Adipocyte (in vitro differentiated cells): ENCODE data around the gene DNAJC1.

Experiments
- DNase-seq: peaks from one replicate; pipeline ENCODE4 v3.0.0-alpha.2; 2015; ENCODE audit warnings: low read depth
- H3K27me3 ChIP-seq: replicated peaks from 2 replicates; pipeline ENCODE4 v1.7.0; 2013; ENCODE audit warnings: mild to moderate bottlenecking, low read length, moderate library complexity; ENCODE audit not compliant: control insufficient read depth, insufficient read depth
- H3K36me3 ChIP-seq: 2 replicates; pipeline ENCODE4 v1.7.0; 2013; ENCODE audit warnings: low read length, mild to moderate bottlenecking, moderate library complexity; ENCODE audit not compliant: control insufficient read depth, insufficient read depth, severe bottlenecking
- H3K4me1 ChIP-seq: 2 replicates; pipeline ENCODE4 v1.7.0; 2013; ENCODE audit warnings: mild to moderate bottlenecking, low read length, moderate library complexity; ENCODE audit not compliant: control insufficient read depth, insufficient read depth
- H3K4me3 ChIP-seq: 2 replicates; pipeline ENCODE4 v1.7.0; 2013; ENCODE audit warnings: mild to moderate bottlenecking, low read length, moderate library complexity
- H3K9ac ChIP-seq: 2 replicates; pipeline ENCODE4 v1.7.0; 2013; ENCODE audit warnings: mild to moderate bottlenecking, low read length, moderate library complexity
- H3K9me3 ChIP-seq: 2 replicates; pipeline ENCODE4 v1.7.0; 2013; ENCODE audit warnings: mild to moderate bottlenecking, low read length, moderate library complexity; ENCODE audit not compliant: control insufficient read depth

The DNAJC1 gene

GRCh38 chr10:21757185-21757901, 246.2 kb downstream of the DNAJC1 start:
- DNase-seq = no peak
- Histone ChIP-seq H3K9me3 (no peaks in the 10 kb centered on the region), H3K36me3 (no peaks in the 10 kb centered on the region)

GRCh38 chr10:21756707-21757106, 246.8 kb downstream of the DNAJC1 start:
- no peak overlapping the region for H3K4me3 ChIP-seq
- no peaks in the 10 kb centered on the region for H3K4me1 ChIP-seq
- H3K27me3 ChIP-seq = no peaks in the 10 kb centered on the region
- no peaks in the 10 kb centered on the region for H3K9me3 ChIP-seq
- no peak overlapping the region for H3K9ac ChIP-seq
- no peak for DNase-seq
- no peaks in the 10 kb centered on the region for H3K36me3 ChIP-seq

More at GRCh38 chr10:21757185-21757901, 246.2 kb downstream of the DNAJC1 start:
- H3K4me1 ChIP-seq = no peaks in the 10 kb centered on the region
- peak overlapping the region; percentile 29 for H3K9ac ChIP-seq
- H3K4me3 ChIP-seq = no peak overlapping the region
- H3K27me3 ChIP-seq = no peaks in the 10 kb centered on the region

- Histone ChIP-seq H3K4me1 (no peaks in the 10 kb centered on the region), H3K4me3 (no peak overlapping the region), H3K9ac (no peak overlapping the region), H3K9me3 (no peaks in the 10 kb centered on the region), H3K36me3 (no peaks in the 10 kb centered on the region), H3K27me3 (no peaks in the 10 kb centered on the region)
- DNase-seq = no peak
Observed at GRCh38 chr10:21754410-21755011, 249.0 kb downstream of the DNAJC1 start.

GRCh38 chr10:21753497-21754270, 249.8 kb downstream of the DNAJC1 start:
- no peak for DNase-seq
- Histone ChIP-seq H3K9ac (no peak overlapping the region), H3K27me3 (no peaks in the 10 kb centered on the region), H3K36me3 (no peaks in the 10 kb centered on the region), H3K4me3 (no peak overlapping the region), H3K9me3 (no peaks in the 10 kb centered on the region), H3K4me1 (no peaks in the 10 kb centered on the region)

- no peaks in the 10 kb centered on the region for H3K36me3 ChIP-seq
- no peak for DNase-seq
Observed at GRCh38 chr10:21751341-21752310, 251.9 kb downstream of the DNAJC1 start.

GRCh38 chr10:21750424-21750823, 253.1 kb downstream of the DNAJC1 start:
- no peaks in the 10 kb centered on the region for H3K4me1 ChIP-seq
- no peaks in the 10 kb centered on the region for H3K27me3 ChIP-seq
- no peak for DNase-seq
- no peak overlapping the region for H3K9ac ChIP-seq
- H3K36me3 ChIP-seq = no peaks in the 10 kb centered on the region
- H3K4me3 ChIP-seq = no peak overlapping the region
- no peaks in the 10 kb centered on the region for H3K9me3 ChIP-seq

More at GRCh38 chr10:21751341-21752310, 251.9 kb downstream of the DNAJC1 start:
- no peaks in the 10 kb centered on the region for H3K4me1 ChIP-seq
- no peaks in the 10 kb centered on the region for H3K27me3 ChIP-seq
- H3K4me3 ChIP-seq = no peak overlapping the region
- H3K9me3 ChIP-seq = no peaks in the 10 kb centered on the region
- H3K9ac ChIP-seq = no peak overlapping the region

GRCh38 chr10:21749788-21750187, 253.7 kb downstream of the DNAJC1 start:
- Histone ChIP-seq H3K4me3 (no peak overlapping the region), H3K4me1 (no peaks in the 10 kb centered on the region), H3K9me3 (no peaks in the 10 kb centered on the region), H3K9ac (no peak overlapping the region), H3K27me3 (no peaks in the 10 kb centered on the region), H3K36me3 (peaks cover 5% of the 10 kb centered on the region)
- DNase-seq = no peak

GRCh38 chr10:21747809-21748208, 255.7 kb downstream of the DNAJC1 start:
- Histone ChIP-seq H3K9me3 (no peaks in the 10 kb centered on the region), H3K36me3 (peaks cover 24% of the 10 kb centered on the region), H3K4me3 (no peak overlapping the region), H3K9ac (no peak overlapping the region), H3K4me1 (no peaks in the 10 kb centered on the region), H3K27me3 (no peaks in the 10 kb centered on the region)
- no peak for DNase-seq

- Histone ChIP-seq H3K9me3 (no peaks in the 10 kb centered on the region), H3K4me3 (no peak overlapping the region), H3K4me1 (no peaks in the 10 kb centered on the region), H3K27me3 (no peaks in the 10 kb centered on the region), H3K36me3 (peaks cover 41% of the 10 kb centered on the region), H3K9ac (no peak overlapping the region)
- no peak for DNase-seq
Observed at GRCh38 chr10:21746118-21746517, 257.4 kb downstream of the DNAJC1 start.

GRCh38 chr10:21744223-21744622, 259.3 kb downstream of the DNAJC1 start:
- H3K36me3 ChIP-seq = peaks cover 60% of the 10 kb centered on the region
- H3K9me3 ChIP-seq = no peaks in the 10 kb centered on the region
- H3K27me3 ChIP-seq = no peaks in the 10 kb centered on the region
- no peaks in the 10 kb centered on the region for H3K4me1 ChIP-seq
- no peak for DNase-seq
- no peak overlapping the region for H3K4me3 ChIP-seq
- no peak overlapping the region for H3K9ac ChIP-seq
